ENCODE data around the gene TNFSF11.

The TNFSF11 gene

DNA sequence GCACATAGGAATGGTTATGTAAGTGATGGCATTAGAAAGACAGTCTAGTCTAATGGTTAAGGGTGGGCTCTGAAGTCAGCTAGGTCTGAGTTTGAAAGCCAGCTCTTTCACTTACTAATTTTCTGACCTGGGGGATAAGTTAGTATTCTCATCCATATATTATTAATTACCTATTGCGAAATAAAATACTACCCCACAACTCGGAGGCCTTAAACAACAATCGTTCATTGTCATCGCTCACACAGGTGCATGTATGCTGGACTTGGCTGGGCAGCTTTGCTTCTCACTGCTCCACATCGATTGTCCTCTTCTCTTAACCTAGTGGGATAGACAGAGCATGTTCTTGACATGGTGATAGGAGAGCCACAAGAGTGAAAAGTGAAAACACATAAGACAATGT is 54.7 kb downstream of the TNFSF11 start:
- Histone ChIP-seq H2BK5ac (ENCODE audit: low read length) (no peak overlapping the region), H3K18ac (ENCODE audit: low read length) (no peak overlapping the region), H3K4me3 (ENCODE audit: low read length in 2 of 2) (no peak overlapping the region), H3K27ac (replicated peaks; ENCODE audit: low read length) (no peak overlapping the region), H3K36me3 (replicated peaks in 1 of 2; ENCODE audit: control insufficient read depth in 2 of 2, insufficient read depth in 2 of 2, low read length in 2 of 2) (no peaks in the 10 kb centered on the region), H3K4me1 (ENCODE audit: control insufficient read depth in 2 of 2, insufficient read depth in 1 of 2, low read depth in 1 of 2, low read length in 2 of 2) (no peaks in the 10 kb centered on the region), H3K14ac (ENCODE audit: low read length) (no peak overlapping the region), H3K27me3 (ENCODE audit: control insufficient read depth in 3 of 3, insufficient read depth in 3 of 3, low read depth in 1 of 3, low read length in 3 of 3) (no peaks in the 10 kb centered on the region), H3K79me1 (ENCODE audit: low read depth, low read length) (no peaks in the 10 kb centered on the region), H3K23ac (ENCODE audit: low read depth, low read length, poor library complexity) (no peak overlapping the region), H3K4me2 (ENCODE audit: insufficient read depth, low read length, poor library complexity, severe bottlenecking) (no peak overlapping the region), H2BK12ac (ENCODE audit: low read length) (no peak overlapping the region), H2AFZ (ENCODE audit: low read length) (no peak overlapping the region), H4K8ac (ENCODE audit: low read depth, low read length) (no peak overlapping the region), H2BK15ac (ENCODE audit: low read length) (no peak overlapping the region), H3K9ac (ENCODE audit: low read depth, low read length, poor library complexity) (no peak overlapping the region), H3K4ac (ENCODE audit: low read length) (no peak overlapping the region), H2AK5ac (ENCODE audit: low read depth, low read length) (no peak overlapping the region), H4K91ac (ENCODE audit: low read depth, low read length, poor library complexity) (no peak overlapping the region), H2BK120ac (ENCODE audit: low read depth, low read length) (no peak overlapping the region), H3K9me3 (replicated peaks in 1 of 2; ENCODE audit: control insufficient read depth in 2 of 2, insufficient read depth in 1 of 2, low read depth in 1 of 2, low read length in 2 of 2) (no peaks in the 10 kb centered on the region)
- no peak for DNase-seq (ENCODE audit: low spot score)
- WGBS, 2 donors (ENCODE audit: extremely low coverage in 2 of 2, insufficient read length in 2 of 2, insufficient replicate concordance in 1 of 2), result no CpG with 5 or more reads among the region's 5 CpGs

DNA sequence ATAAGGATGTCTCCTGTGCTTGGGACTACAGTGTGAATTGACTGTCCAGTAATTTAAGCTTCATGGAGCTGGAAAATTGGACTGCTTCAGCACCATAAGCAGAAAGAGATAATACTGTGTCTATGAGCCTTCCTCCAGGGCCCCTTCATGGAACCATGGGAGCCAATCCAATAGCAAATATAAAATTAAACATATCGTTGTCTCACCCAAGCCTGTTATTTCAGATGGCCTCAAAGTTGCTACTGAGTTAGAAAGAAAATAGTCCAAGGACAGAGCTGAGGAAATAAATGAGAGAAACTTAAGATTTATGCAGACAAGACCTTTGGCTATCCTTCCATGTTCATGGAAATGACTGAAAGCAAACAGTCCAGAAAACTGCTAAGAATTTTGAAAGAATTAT is 57.2 kb downstream of the TNFSF11 start:
- Histone ChIP-seq H3K9me3 (replicated peaks in 1 of 2; ENCODE audit: control insufficient read depth in 2 of 2, insufficient read depth in 1 of 2, low read depth in 1 of 2, low read length in 2 of 2) (no peaks in the 10 kb centered on the region), H2BK15ac (ENCODE audit: low read length) (no peak overlapping the region), H3K36me3 (replicated peaks in 1 of 2; ENCODE audit: control insufficient read depth in 2 of 2, insufficient read depth in 2 of 2, low read length in 2 of 2) (no peaks in the 10 kb centered on the region), H2BK120ac (ENCODE audit: low read depth, low read length) (no peak overlapping the region), H4K91ac (ENCODE audit: low read depth, low read length, poor library complexity) (no peak overlapping the region), H3K18ac (ENCODE audit: low read length) (no peak overlapping the region), H3K4ac (ENCODE audit: low read length) (no peak overlapping the region), H3K14ac (ENCODE audit: low read length) (no peak overlapping the region), H3K23ac (ENCODE audit: low read depth, low read length, poor library complexity) (no peak overlapping the region), H2AFZ (ENCODE audit: low read length) (no peak overlapping the region), H2BK5ac (ENCODE audit: low read length) (no peak overlapping the region), H4K8ac (ENCODE audit: low read depth, low read length) (no peak overlapping the region), H3K4me3 (ENCODE audit: low read length in 2 of 2) (no peak overlapping the region), H3K27me3 (ENCODE audit: control insufficient read depth in 3 of 3, insufficient read depth in 3 of 3, low read depth in 1 of 3, low read length in 3 of 3) (no peaks in the 10 kb centered on the region), H2BK12ac (ENCODE audit: low read length) (no peak overlapping the region), H3K4me1 (ENCODE audit: control insufficient read depth in 2 of 2, insufficient read depth in 1 of 2, low read depth in 1 of 2, low read length in 2 of 2) (no peaks in the 10 kb centered on the region), H3K4me2 (ENCODE audit: insufficient read depth, low read length, poor library complexity, severe bottlenecking) (no peak overlapping the region), H3K9ac (ENCODE audit: low read depth, low read length, poor library complexity) (no peak overlapping the region), H3K27ac (replicated peaks; ENCODE audit: low read length) (no peak overlapping the region), H2AK5ac (ENCODE audit: low read depth, low read length) (no peak overlapping the region), H3K79me1 (ENCODE audit: low read depth, low read length) (no peaks in the 10 kb centered on the region)
- WGBS, 2 donors (ENCODE audit: extremely low coverage in 2 of 2, insufficient read length in 2 of 2, insufficient replicate concordance in 1 of 2), result no CpG with 5 or more reads among the region's 1 CpG
- no peak for DNase-seq (ENCODE audit: low spot score)

DNA sequence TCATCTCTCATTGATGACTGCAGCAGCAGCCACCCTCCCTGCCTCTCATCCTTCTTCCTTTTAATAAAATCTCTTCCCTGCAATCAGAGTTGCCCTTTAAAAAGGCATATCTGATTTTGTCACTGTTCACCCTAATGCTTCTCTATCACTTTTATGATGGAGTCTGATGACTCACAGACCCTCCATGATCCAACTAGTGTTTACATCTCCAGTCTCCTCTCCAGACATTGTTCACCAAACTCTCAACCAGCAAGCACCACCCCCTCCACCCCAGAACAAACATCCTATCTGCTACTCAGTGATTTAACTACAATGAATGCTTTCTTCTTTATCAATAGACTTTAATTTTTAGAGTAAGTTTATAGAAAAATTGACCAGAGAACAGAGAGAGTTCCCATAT is 59.5 kb downstream of the TNFSF11 start:
- Histone ChIP-seq H2BK12ac (ENCODE audit: low read length) (no peak overlapping the region), H4K8ac (ENCODE audit: low read depth, low read length) (no peak overlapping the region), H3K4me3 (ENCODE audit: low read length in 2 of 2) (no peak overlapping the region), H2AFZ (ENCODE audit: low read length) (no peak overlapping the region), H3K9me3 (replicated peaks in 1 of 2; ENCODE audit: control insufficient read depth in 2 of 2, insufficient read depth in 1 of 2, low read depth in 1 of 2, low read length in 2 of 2) (no peaks in the 10 kb centered on the region), H2BK15ac (ENCODE audit: low read length) (no peak overlapping the region), H2BK120ac (ENCODE audit: low read depth, low read length) (no peak overlapping the region), H3K27ac (replicated peaks; ENCODE audit: low read length) (no peak overlapping the region), H3K4me2 (ENCODE audit: insufficient read depth, low read length, poor library complexity, severe bottlenecking) (no peak overlapping the region), H3K79me1 (ENCODE audit: low read depth, low read length) (no peaks in the 10 kb centered on the region), H3K18ac (ENCODE audit: low read length) (no peak overlapping the region), H3K4me1 (ENCODE audit: control insufficient read depth in 2 of 2, insufficient read depth in 1 of 2, low read depth in 1 of 2, low read length in 2 of 2) (no peaks in the 10 kb centered on the region), H3K14ac (ENCODE audit: low read length) (no peak overlapping the region), H3K9ac (ENCODE audit: low read depth, low read length, poor library complexity) (no peak overlapping the region), H2BK5ac (ENCODE audit: low read length) (no peak overlapping the region), H3K27me3 (ENCODE audit: control insufficient read depth in 3 of 3, insufficient read depth in 3 of 3, low read depth in 1 of 3, low read length in 3 of 3) (no peaks in the 10 kb centered on the region), H3K4ac (ENCODE audit: low read length) (no peak overlapping the region), H3K36me3 (replicated peaks in 1 of 2; ENCODE audit: control insufficient read depth in 2 of 2, insufficient read depth in 2 of 2, low read length in 2 of 2) (no peaks in the 10 kb centered on the region), H4K91ac (ENCODE audit: low read depth, low read length, poor library complexity) (no peak overlapping the region), H3K23ac (ENCODE audit: low read depth, low read length, poor library complexity) (no peak overlapping the region), H2AK5ac (ENCODE audit: low read depth, low read length) (no peak overlapping the region)
- DNase-seq (ENCODE audit: low spot score), result no peak

DNA sequence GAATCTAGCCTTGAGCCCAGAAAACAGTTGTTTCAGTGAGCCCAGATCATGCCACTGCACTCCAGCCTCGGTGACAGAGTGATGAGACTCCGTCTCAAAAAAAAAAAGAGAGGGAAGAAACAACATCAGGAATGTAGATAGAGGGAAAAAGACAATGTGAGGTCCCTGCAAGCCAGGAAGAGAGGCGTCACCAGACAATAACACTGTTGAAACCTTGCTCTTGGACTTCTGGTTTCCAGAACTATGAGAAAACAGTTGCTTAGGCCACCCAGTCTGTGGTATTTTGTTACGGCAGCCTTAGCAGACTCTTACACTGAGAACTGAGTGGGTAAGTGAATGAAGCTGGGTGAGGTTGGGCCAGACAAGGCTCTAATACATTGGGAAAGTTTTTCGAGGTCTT is 64.1 kb downstream of the TNFSF11 start:
- Histone ChIP-seq H3K14ac (ENCODE audit: low read length) (no peak overlapping the region), H3K4me1 (ENCODE audit: control insufficient read depth in 2 of 2, insufficient read depth in 1 of 2, low read depth in 1 of 2, low read length in 2 of 2) (no peaks in the 10 kb centered on the region), H3K18ac (ENCODE audit: low read length) (no peak overlapping the region), H3K79me1 (ENCODE audit: low read depth, low read length) (no peaks in the 10 kb centered on the region), H3K4me2 (ENCODE audit: insufficient read depth, low read length, poor library complexity, severe bottlenecking) (no peak overlapping the region), H2BK5ac (ENCODE audit: low read length) (no peak overlapping the region), H3K36me3 (replicated peaks in 1 of 2; ENCODE audit: control insufficient read depth in 2 of 2, insufficient read depth in 2 of 2, low read length in 2 of 2) (no peaks in the 10 kb centered on the region), H2BK12ac (ENCODE audit: low read length) (no peak overlapping the region), H2BK120ac (ENCODE audit: low read depth, low read length) (no peak overlapping the region), H3K9ac (ENCODE audit: low read depth, low read length, poor library complexity) (no peak overlapping the region), H4K91ac (ENCODE audit: low read depth, low read length, poor library complexity) (no peak overlapping the region), H3K4me3 (ENCODE audit: low read length in 2 of 2) (no peak overlapping the region), H2AFZ (ENCODE audit: low read length) (no peak overlapping the region), H3K27ac (replicated peaks; ENCODE audit: low read length) (no peak overlapping the region), H3K27me3 (ENCODE audit: control insufficient read depth in 3 of 3, insufficient read depth in 3 of 3, low read depth in 1 of 3, low read length in 3 of 3) (no peaks in the 10 kb centered on the region), H4K8ac (ENCODE audit: low read depth, low read length) (no peak overlapping the region), H2AK5ac (ENCODE audit: low read depth, low read length) (no peak overlapping the region), H2BK15ac (ENCODE audit: low read length) (no peak overlapping the region), H3K9me3 (replicated peaks in 1 of 2; ENCODE audit: control insufficient read depth in 2 of 2, insufficient read depth in 1 of 2, low read depth in 1 of 2, low read length in 2 of 2) (peaks cover 0 to 2% of the 10 kb centered on the region in 2 donors), H3K4ac (ENCODE audit: low read length) (no peak overlapping the region), H3K23ac (ENCODE audit: low read depth, low read length, poor library complexity) (no peak overlapping the region)
- no CpG with 5 or more reads among the region's 5 CpGs for WGBS, 2 donors (ENCODE audit: extremely low coverage in 2 of 2, insufficient read length in 2 of 2, insufficient replicate concordance in 1 of 2)
- no peak for DNase-seq (ENCODE audit: low spot score)
